ENCODE results near the gene PGM1. TPM values are rescaled to one million over a fixed set of nuclear protein-coding genes. Genes with fewer than 3 reads are reported as not detected.

Gene PGM1
- total and polyA plus RNA-seq, 10 of the 15 experiments (the other 5 are each of a cell fraction or from before 2014, with no cell fraction given), result 22.5 to 72.6 (median 50.8) TPM

DNA sequence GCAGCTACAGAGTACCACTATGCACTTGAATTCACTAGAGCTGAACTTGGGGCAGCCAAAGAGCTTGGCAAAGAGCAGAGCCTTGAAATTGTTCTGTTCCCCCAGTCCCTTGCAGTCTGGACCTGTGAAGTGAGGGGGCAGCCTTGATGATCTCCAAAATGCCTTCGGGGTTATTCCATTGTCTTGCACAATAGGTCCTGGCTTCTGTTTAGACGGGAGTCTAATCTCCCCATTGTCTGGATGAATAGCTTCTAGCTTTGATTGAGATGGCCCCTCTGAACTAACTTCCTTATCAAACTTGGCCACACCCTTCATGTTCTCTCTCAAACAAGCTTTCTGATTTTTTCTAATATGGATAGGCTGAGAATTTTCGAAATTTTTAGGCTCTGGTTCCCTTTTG is 72.6 kb downstream of the PGM1 start (continued):
- TF ChIP-seq, protein P1, sequence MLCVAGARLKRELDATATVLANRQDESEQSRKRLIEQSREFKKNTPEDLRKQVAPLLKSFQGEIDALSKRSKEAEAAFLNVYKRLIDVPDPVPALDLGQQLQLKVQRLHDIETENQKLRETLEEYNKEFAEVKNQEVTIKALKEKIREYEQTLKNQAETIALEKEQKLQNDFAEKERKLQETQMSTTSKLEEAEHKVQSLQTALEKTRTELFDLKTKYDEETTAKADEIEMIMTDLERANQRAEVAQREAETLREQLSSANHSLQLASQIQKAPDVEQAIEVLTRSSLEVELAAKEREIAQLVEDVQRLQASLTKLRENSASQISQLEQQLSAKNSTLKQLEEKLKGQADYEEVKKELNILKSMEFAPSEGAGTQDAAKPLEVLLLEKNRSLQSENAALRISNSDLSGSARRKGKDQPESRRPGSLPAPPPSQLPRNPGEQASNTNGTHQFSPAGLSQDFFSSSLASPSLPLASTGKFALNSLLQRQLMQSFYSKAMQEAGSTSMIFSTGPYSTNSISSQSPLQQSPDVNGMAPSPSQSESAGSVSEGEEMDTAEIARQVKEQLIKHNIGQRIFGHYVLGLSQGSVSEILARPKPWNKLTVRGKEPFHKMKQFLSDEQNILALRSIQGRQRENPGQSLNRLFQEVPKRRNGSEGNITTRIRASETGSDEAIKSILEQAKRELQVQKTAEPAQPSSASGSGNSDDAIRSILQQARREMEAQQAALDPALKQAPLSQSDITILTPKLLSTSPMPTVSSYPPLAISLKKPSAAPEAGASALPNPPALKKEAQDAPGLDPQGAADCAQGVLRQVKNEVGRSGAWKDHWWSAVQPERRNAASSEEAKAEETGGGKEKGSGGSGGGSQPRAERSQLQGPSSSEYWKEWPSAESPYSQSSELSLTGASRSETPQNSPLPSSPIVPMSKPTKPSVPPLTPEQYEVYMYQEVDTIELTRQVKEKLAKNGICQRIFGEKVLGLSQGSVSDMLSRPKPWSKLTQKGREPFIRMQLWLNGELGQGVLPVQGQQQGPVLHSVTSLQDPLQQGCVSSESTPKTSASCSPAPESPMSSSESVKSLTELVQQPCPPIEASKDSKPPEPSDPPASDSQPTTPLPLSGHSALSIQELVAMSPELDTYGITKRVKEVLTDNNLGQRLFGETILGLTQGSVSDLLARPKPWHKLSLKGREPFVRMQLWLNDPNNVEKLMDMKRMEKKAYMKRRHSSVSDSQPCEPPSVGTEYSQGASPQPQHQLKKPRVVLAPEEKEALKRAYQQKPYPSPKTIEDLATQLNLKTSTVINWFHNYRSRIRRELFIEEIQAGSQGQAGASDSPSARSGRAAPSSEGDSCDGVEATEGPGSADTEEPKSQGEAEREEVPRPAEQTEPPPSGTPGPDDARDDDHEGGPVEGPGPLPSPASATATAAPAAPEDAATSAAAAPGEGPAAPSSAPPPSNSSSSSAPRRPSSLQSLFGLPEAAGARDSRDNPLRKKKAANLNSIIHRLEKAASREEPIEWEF (IDR thresholded peaks at IDR 0.05; ENCODE audit: insufficient replicate concordance, low read depth, low read length), result no peak
- TF ChIP-seq CBX3 (IDR thresholded peaks at IDR 0.05; ENCODE audit: borderline replicate concordance, low read depth) (no peak), KDM1A (IDR thresholded peaks at IDR 0.05; ENCODE audit: borderline replicate concordance) (no peak), RELA (IDR thresholded peaks at IDR 0.05; ENCODE audit: borderline replicate concordance, partially characterized antibody) (no peak), BCL11A (IDR thresholded peaks at IDR 0.05; ENCODE audit: low read depth, low read length) (no peak), BRCA1 (IDR thresholded peaks at IDR 0.05; ENCODE audit: low read depth, low read length) (no peak), TARDBP (IDR thresholded peaks at IDR 0.05; ENCODE audit: borderline replicate concordance) (no peak)
- TF ChIP-seq, protein P2, sequence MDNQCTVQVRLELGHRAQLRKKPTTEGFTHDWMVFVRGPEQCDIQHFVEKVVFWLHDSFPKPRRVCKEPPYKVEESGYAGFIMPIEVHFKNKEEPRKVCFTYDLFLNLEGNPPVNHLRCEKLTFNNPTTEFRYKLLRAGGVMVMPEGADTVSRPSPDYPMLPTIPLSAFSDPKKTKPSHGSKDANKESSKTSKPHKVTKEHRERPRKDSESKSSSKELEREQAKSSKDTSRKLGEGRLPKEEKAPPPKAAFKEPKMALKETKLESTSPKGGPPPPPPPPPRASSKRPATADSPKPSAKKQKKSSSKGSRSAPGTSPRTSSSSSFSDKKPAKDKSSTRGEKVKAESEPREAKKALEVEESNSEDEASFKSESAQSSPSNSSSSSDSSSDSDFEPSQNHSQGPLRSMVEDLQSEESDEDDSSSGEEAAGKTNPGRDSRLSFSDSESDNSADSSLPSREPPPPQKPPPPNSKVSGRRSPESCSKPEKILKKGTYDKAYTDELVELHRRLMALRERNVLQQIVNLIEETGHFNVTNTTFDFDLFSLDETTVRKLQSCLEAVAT (IDR thresholded peaks at IDR 0.05), result no peak

All from GM12878 (cell line).